ENCODE data around the gene WDR43.

GRCh38 chr2:28948160-28948559 lies 53.7 kb downstream of the WDR43 start:
- TF ChIP-seq, protein P1, sequence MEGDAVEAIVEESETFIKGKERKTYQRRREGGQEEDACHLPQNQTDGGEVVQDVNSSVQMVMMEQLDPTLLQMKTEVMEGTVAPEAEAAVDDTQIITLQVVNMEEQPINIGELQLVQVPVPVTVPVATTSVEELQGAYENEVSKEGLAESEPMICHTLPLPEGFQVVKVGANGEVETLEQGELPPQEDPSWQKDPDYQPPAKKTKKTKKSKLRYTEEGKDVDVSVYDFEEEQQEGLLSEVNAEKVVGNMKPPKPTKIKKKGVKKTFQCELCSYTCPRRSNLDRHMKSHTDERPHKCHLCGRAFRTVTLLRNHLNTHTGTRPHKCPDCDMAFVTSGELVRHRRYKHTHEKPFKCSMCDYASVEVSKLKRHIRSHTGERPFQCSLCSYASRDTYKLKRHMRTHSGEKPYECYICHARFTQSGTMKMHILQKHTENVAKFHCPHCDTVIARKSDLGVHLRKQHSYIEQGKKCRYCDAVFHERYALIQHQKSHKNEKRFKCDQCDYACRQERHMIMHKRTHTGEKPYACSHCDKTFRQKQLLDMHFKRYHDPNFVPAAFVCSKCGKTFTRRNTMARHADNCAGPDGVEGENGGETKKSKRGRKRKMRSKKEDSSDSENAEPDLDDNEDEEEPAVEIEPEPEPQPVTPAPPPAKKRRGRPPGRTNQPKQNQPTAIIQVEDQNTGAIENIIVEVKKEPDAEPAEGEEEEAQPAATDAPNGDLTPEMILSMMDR (conservative IDR thresholded peaks at IDR 0.05; ENCODE audit: low read depth, low read length): no peak
- TF ChIP-seq EZH2 (IDR thresholded peaks at IDR 0.05; ENCODE audit: low read length, unreplicated experiment): no peak

Measured in PC-3 (cell line).